Superior temporal gyrus (tissue), 1 donor: ENCODE data around the gene RAB34.
A peak's percentile ranks its signal among the peaks of the same experiment; 100 is the strongest.
"Not testable (repeated sequence)": the region's sequence is repeated elsewhere in the genome, so short reads cannot be mapped to it uniquely, and the experiment has no call there.

Source experiments
- DNase-seq: peaks from one replicate; pipeline ENCODE4 v3.0.0-alpha.2; 2016; ENCODE audit errors: extremely low spot score

Gene RAB34

GRCh38 chr17:28746611-28747050 lies 29.0 kb upstream of the RAB34 start:
- DNase-seq, result peak; percentile 69

DNA sequence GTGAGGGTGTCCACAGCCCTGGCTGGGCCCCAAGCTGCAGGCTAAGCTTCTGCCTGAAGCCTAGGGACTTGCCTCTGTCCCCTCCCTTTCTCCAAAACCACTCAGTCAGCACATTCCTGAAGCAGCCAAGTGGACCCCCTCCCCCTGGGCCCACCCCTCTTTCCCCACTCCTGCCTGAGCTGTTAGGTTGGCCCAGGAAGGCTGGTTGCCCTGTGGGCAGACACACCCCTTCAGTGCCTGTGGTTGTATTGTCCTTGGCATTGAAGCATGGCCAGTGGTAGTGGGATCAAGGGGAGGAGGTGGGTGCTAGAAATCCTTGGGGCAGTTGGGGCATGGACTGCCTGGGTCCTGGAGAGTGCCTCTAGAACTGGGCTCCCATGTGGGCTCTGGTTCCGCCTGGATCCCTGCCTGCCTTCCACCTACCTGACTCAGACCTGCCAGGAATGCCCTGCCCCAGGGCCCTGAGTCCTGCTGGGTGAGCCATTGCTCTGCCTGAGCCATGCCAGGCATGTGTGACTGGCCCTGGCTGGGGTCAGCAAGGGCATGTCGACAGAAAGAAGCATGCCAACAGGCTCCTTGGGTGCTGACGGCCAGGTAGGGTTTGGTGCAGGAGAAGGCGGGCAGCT lies 28.2 kb upstream of the RAB34 start:
- DNase-seq, result no peak

DNA sequence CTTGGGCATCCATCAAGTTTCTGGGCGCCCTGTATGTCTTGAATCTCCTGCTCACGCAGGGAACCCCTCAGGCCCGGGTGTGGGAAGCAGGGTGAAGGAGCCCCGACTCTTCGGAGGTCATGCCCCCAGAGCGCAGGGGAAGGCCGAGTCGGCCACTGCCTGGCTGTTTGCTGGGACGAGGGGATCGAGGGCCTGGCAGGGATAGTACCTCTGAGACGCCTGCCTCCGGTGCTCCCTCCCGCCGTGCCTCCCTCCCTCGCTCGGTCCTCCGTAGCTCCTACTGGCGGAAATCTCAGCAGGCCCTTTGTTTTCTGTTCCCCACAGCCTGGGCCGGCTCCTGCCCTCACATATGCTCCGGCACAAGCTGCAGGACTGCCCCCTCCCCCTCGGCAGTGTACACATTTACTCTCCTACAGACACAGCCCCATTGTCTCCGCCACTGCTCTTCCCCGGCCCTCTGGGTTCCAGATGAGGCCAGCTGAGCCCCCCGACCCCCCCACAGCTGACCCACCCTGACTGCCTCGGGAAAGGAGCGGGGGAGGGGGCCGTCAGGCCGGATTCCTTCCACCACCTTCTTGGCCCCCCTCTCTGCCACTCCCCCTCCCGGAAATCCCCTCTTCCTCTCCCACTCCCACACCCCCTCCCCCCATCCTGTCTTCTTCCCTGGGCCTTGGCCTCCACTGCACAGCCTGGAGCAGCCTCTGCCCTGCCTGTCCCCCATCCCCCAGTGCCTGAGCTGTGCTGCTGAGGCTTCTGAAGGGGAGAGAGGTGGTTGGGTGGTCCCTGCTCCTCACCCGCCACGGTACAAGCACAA lies 27.5 kb upstream of the RAB34 start:
- peak; percentile 91 for DNase-seq

- DNase-seq, result no peak
These were observed 26.7 kb upstream of the RAB34 start for GRCh38 chr17:28744104-28744971.

- peak; percentile 75 for DNase-seq
These were observed 25.8 kb upstream of the RAB34 start, which contains the start of gene TRAF4 for GRCh38 chr17:28743243-28744103. Gene TRAF4 (plus strand): TSS chr17:28744011. CDS start chr17:28744113, 102 bp downstream.

- DNase-seq, result peak; percentile 16
These were observed 24.0 kb upstream of the RAB34 start for GRCh38 chr17:28741358-28742349.

DNA sequence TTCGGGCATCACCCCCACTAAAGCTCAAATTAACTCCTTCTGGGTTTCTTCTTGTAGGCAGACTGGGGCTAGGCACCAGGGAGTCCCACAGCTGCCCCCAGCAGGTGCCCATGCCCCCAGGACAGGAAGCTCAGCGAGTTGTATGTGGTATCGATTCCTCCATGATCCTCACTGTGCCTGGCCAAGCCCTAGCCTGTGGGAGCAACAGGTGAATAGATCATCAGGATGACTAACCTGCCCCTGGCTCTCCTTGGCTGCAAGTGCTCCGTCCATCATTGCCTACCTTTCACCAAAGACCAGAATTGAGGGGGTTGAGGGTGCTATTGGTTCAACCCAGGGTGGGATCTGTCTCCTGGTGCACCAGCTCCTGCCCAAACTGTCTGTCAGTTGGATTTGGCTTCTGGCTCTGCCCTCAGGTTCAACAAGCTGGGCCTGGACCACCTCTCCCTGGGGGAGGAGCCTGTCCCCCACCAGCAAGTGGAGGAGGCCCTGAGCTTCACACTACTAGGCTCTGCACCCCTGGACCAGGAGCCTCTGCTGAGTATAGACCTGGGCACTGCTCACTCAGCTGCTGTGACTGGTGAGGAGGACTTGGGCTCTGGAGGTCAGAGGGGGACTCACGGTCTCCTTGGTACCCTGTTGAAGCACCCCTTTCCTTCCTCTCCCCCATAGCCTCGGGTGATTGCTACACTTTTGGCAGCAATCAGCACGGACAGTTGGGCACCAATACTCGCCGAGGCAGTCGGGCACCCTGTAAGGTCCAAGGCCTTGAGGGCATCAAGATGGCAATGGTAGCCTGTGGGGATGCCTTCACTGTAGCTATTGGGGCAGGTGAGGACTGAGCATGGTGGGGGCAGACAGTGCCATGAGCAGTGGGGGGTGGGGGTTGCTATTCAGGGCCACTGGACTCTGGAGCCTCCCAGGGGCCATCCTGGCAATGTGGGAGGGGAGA lies 23.0 kb upstream of the RAB34 start:
- DNase-seq, result no peak

DNA sequence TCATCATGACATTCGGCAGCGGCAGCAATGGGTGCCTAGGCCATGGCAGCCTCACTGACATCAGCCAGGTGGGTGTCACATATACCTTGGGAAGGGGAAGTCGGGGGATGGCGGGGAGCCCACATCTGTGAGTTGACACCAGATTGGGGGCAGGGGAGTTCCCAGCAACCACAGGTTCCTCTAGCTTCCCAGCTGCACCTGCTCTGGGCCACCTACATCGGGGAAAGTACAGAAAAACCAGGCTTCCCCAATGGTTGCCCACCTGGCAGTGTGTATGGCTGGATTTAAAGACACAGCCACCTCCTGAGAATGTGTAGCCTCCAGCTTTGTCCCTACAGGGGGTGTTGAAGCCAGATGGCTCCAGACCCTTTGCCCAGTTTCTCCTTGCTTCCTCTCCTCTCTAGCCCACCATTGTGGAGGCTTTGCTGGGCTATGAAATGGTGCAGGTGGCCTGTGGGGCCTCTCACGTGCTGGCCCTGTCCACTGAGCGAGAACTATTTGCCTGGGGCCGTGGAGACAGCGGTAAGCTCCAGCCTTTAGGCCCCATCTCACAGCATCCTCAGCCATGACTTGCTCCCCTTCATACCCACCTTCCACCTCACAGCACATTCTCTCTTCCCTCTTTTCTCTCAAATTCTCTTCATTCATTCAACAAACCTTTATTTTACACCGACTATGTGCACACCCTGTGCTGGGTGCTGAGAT lies 21.2 kb upstream of the RAB34 start:
- DNase-seq, result no peak

DNA sequence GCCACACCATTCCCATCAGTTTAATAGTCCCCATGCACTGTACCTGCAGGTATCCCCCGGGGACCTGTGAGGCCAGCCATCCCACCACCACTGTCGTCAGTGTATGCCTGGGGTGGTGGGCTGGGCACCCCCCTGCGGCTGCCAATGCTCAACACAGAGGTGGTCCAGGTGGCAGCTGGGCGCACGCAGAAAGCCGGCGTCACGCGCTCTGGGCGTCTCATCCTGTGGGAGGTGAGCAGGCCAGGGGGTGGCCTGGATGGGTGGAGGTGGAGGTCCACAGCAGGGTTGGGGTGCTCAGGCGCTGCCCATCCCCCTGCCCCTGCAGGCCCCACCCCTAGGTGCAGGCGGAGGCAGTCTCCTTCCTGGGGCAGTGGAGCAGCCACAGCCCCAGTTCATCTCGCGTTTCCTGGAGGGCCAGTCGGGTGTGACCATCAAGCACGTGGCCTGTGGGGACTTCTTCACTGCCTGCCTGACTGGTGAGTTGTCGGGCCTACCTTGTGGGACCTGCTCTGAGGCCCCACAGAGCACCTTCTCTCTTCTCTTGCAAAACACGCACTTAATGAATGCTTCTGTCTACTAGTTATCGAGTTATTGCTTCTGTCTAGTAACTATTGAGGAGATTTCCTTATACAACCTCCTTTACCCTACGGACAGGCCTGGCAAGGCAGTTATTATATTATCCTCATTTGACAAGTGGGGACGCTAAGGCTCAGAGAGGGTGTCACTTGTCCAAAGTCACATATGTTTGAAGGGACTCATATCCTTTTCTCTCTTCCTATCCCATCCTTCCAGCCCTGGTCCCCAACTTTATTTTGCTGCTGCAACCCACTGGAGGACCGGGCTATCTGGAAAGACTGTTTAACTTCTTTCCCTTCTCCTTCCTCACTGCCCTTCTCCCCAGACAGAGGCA lies 20.4 kb upstream of the RAB34 start:
- no peak for DNase-seq

- no peak for DNase-seq
These were observed 19.6 kb upstream of the RAB34 start for GRCh38 chr17:28737316-28737715.

GRCh38 chr17:28735913-28736769 lies 18.5 kb upstream of the RAB34 start:
- not testable (repeated sequence) for DNase-seq

DNA sequence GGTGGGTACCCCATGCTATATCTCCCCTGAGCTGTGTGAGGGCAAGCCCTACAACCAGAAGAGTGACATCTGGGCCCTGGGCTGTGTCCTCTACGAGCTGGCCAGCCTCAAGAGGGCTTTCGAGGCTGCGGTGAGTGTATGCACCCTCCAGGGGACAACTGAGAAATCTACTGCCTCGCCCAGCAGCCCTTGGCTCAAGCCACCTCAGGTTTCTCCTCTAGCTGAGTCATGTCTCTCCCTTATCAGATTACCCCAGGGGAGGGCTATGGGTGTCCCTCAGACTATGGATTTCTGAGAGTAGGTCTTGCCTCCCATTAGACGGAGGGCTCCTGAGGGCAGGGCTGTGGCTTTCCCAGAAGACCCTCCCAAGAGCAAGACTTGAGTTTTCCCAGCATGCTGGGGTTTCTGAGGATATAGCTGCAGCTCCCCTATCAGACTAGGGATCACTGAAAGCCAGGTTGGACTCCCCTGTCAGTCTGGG lies 17.6 kb upstream of the RAB34 start:
- DNase-seq, result no peak

DNA sequence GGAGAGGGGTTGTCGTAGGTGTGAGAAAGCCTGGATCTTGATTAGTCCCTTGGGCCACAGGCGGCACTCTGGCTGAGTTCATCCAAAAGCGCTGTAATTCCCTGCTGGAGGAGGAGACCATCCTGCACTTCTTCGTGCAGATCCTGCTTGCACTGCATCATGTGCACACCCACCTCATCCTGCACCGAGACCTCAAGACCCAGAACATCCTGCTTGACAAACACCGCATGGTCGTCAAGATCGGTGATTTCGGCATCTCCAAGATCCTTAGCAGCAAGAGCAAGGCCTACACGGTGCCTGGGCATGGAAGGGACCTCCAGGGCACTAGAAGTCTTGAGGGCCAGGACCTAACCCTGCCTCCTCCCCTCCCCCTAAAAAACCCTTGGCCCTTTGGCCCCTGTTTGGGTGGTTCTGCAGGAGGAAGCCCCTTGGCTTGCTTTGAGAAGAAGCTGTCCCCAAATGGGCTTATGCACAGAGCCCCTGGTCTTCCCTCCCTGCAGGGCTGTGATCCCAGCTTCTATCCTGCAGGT lies 17.1 kb upstream of the RAB34 start:
- DNase-seq, result no peak

DNA sequence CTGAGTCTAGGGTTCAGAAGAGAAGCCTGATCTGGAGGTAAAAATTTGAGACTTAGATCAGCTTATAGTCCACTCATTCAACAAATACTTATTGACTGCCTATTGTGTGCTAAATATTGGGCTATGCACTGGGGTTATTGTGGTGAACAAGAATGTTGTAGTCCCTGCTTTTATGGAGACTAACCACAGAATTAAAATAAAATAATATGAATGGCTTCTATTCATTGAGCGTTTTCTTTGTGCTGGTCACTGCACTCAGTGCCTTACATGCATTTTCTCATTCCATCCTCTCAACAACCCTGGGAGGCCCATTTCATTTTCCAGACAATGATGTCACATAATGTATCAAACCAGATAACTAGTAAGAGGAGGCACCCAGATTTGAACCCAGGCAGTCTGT lies 15.7 kb upstream of the RAB34 start:
- no peak for DNase-seq

DNA sequence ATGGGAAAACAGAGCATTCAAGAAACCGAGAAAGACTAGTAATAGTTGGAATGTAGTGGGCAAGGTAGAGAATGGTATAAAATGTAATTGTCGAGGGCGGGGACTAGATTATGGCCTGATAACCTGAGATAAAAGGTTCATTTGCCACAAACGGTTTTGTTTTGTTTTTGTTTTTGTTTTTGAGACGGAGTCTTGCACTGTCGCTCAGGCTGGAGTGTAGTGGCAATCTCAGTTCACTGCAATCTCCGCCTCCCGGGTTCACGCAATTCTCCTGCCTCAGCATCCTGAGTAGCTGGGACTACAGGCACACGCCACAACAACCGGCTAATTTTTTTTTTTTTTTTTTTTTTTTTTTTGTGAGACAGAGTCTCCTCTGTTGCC lies 12.3 kb upstream of the RAB34 start:
- no peak for DNase-seq
